ENCODE data around the gene REPS2.

GRCh38 chrX:17027931-17028330, 81.5 kb downstream of the REPS2 start:
- TF ChIP-seq CTCF (IDR thresholded peaks at IDR 0.05) (no peak), POLR2A (IDR thresholded peaks at IDR 0.05) (no peak)

Measured in transverse colon (tissue), 3 donors.